H1 (cell line): ENCODE measurements around the gene DAB2IP. TPM values are rescaled to one million over a fixed set of nuclear protein-coding genes. Genes with fewer than 3 reads are reported as not detected.

ENCODE experiments used
- CTCF ChIA-PET: fragments of 300-600 bp; sonication (Branson Sonifier 250); formaldehyde crosslinking; loops from one replicate; lab custom pipeline; 2021; ENCODE audit not compliant: partially characterized antibody; lab: Charles Lee
- POLR2A ChIA-PET: fragments of 300-600 bp; sonication (Branson Sonifier 250); formaldehyde crosslinking; loops from one replicate; lab custom pipeline; 2021; ENCODE audit warnings: inconsistent platforms; ENCODE audit not compliant: partially characterized antibody; lab: Charles Lee
- DNase-seq, 2 experiments: peaks; one replicate each; pipeline versions ENCODE4 v3.0.0 to v3.0.0-alpha.2; 2010 to 2022; ENCODE audit warnings: low spot score in 2 of 2, low read depth in 1 of 2, mixed read lengths in 1 of 2
- FAIRE-seq: peaks from 2 replicates; lab custom pipeline; 2011; peaks lifted over from hg19 to GRCh38; lab: Jason Lieb, UNC
- H2AFZ ChIP-seq: 2 replicates; pipeline ENCODE4 v1.8.1; 2012; ENCODE audit warnings: low read length, inconsistent platforms
- H2AK5ac ChIP-seq: 2 replicates; pipeline ENCODE4 v1.6.1; 2013; ENCODE audit warnings: low read depth, low read length
- H2BK120ac ChIP-seq: replicated peaks from 2 replicates; pipeline ENCODE3; 2013; ENCODE audit warnings: low read depth, low read length, inconsistent platforms
- H2BK12ac ChIP-seq: 2 replicates; pipeline ENCODE4 v1.6.1; 2013; ENCODE audit warnings: low read depth, low read length
- H2BK15ac ChIP-seq: 2 replicates; pipeline ENCODE4 v1.6.1; 2013; ENCODE audit warnings: low read length
- H2BK20ac ChIP-seq: 2 replicates; pipeline ENCODE4 v1.6.1; 2013; ENCODE audit warnings: low read length
- H2BK5ac ChIP-seq: 2 replicates; pipeline ENCODE4 v1.6.1; 2013; ENCODE audit warnings: low read depth, low read length
- H3K14ac ChIP-seq: 2 replicates; pipeline ENCODE4 v1.6.1; 2013; ENCODE audit warnings: inconsistent platforms; ENCODE audit not compliant: insufficient read length
- H3K18ac ChIP-seq: 2 replicates; pipeline ENCODE4 v1.6.1; 2013; ENCODE audit warnings: low read length; ENCODE audit errors: extremely low read depth
- H3K23ac ChIP-seq: 2 replicates; pipeline ENCODE4 v1.6.1; 2013; ENCODE audit warnings: inconsistent platforms; ENCODE audit not compliant: insufficient read length
- H3K23me2 ChIP-seq: 2 replicates; pipeline ENCODE4 v1.6.1; 2013; ENCODE audit warnings: low read depth, low read length
- H3K27ac ChIP-seq: 2 replicates; pipeline ENCODE4 v1.6.1; 2011; ENCODE audit warnings: low read depth, low read length, inconsistent platforms
- H3K27me3 ChIP-seq, 4 experiments: replicated peaks in 1 of 4; 1 replicate in 1 of 4; 2 replicates in 3 of 4; pipeline versions ENCODE4 v1.6.1 to v1.8.1; 2011 to 2013; ENCODE audit warnings: low read length in 3 of 4, mild to moderate bottlenecking in 3 of 4, inconsistent platforms in 2 of 4, mixed read lengths in 2 of 4, moderate library complexity in 1 of 4; ENCODE audit not compliant: control insufficient read depth in 3 of 4, insufficient read depth in 3 of 4; ENCODE audit errors: extremely low read depth in 1 of 4
- H3K36me3 ChIP-seq, 4 experiments: 2 replicates each; pipeline versions ENCODE4 v1.6.1 to v1.8.1; 2011 to 2013; ENCODE audit warnings: mild to moderate bottlenecking in 4 of 4, low read length in 3 of 4, moderate library complexity in 2 of 4, control low read depth in 1 of 4, inconsistent platforms in 1 of 4; ENCODE audit not compliant: insufficient read depth in 4 of 4, control insufficient read depth in 2 of 4
- H3K4ac ChIP-seq: replicated peaks from 2 replicates; pipeline ENCODE3; 2013; ENCODE audit warnings: low read length, low read depth, mixed read lengths, inconsistent platforms; ENCODE audit not compliant: insufficient read length
- H3K4me1 ChIP-seq, 4 experiments: replicated peaks in 1 of 4; 1 replicate in 1 of 4; 2 replicates in 3 of 4; pipeline versions ENCODE4 v1.6.1 to v1.8.1; 2011 to 2013; ENCODE audit warnings: low read length in 3 of 4, inconsistent platforms in 2 of 4, mixed read lengths in 1 of 4; ENCODE audit not compliant: insufficient read depth in 4 of 4, control insufficient read depth in 3 of 4
- H3K4me2 ChIP-seq, 2 experiments: 2 replicates each; pipeline versions ENCODE4 v1.6.1 to v1.8.1; 2011 to 2013; ENCODE audit warnings: low read depth in 2 of 2, low read length in 2 of 2, control low read depth in 1 of 2, inconsistent platforms in 1 of 2, mild to moderate bottlenecking in 1 of 2; ENCODE audit not compliant: insufficient read depth in 1 of 2
- H3K4me3 ChIP-seq, 4 experiments: fragments of 200-600, 300-600 bp in 1 of 4; sonication (generic), shearing (Covaris generic), sonication (Bioruptor Twin) in 1 of 4; 2 replicates each; pipeline versions ENCODE4 v1.5.1 to v1.8.1; 2011 to 2016; ENCODE audit warnings: low read length in 4 of 4, low read depth in 3 of 4, control low read depth in 2 of 4, inconsistent platforms in 2 of 4, mild to moderate bottlenecking in 2 of 4, mixed read lengths in 1 of 4, moderate library complexity in 1 of 4; ENCODE audit not compliant: insufficient read depth in 2 of 4; ENCODE audit errors: extremely low read depth in 1 of 4
- H3K56ac ChIP-seq: replicated peaks from 2 replicates; pipeline ENCODE3; 2013; ENCODE audit warnings: low read depth, mild to moderate bottlenecking, mixed read lengths, low read length, inconsistent platforms; ENCODE audit not compliant: insufficient read length
- H3K79me1 ChIP-seq: 2 replicates; pipeline ENCODE4 v1.6.1; 2013; ENCODE audit warnings: low read depth, low read length, control low read depth
- H3K79me2 ChIP-seq, 2 experiments: 2 replicates each; pipeline versions ENCODE4 v1.6.1 to v1.8.1; 2012 to 2013; ENCODE audit warnings: low read length in 2 of 2, mild to moderate bottlenecking in 2 of 2, inconsistent platforms in 1 of 2; ENCODE audit not compliant: insufficient read depth in 2 of 2, control insufficient read depth in 1 of 2
- H3K9ac ChIP-seq, 4 experiments: replicated peaks in 1 of 4; 1 replicate in 1 of 4; 2 replicates in 3 of 4; pipeline versions ENCODE4 v1.6.1 to v1.8.1; 2011 to 2013; ENCODE audit warnings: low read depth in 3 of 4, low read length in 3 of 4, control low read depth in 2 of 4, mild to moderate bottlenecking in 2 of 4, moderate library complexity in 2 of 4, inconsistent platforms in 1 of 4; ENCODE audit errors: extremely low read depth in 1 of 4
- H3K9me3 ChIP-seq, 2 experiments: 2 replicates each; pipeline versions ENCODE4 v1.6.1 to v1.8.1; 2012 to 2013; ENCODE audit warnings: mild to moderate bottlenecking in 2 of 2, moderate library complexity in 2 of 2, control low read depth in 1 of 2, inconsistent platforms in 1 of 2, low read depth in 1 of 2, low read length in 1 of 2, mixed read lengths in 1 of 2; ENCODE audit not compliant: insufficient read depth in 2 of 2
- H4K20me1 ChIP-seq, 2 experiments: replicated peaks in 1 of 2; 2 replicates each; pipeline versions ENCODE3 to v1.8.1; 2011 to 2013; ENCODE audit warnings: inconsistent platforms in 2 of 2, low read length in 2 of 2, mild to moderate bottlenecking in 1 of 2; ENCODE audit not compliant: insufficient read depth in 2 of 2, control insufficient read depth in 1 of 2
- H4K5ac ChIP-seq: 2 replicates; pipeline ENCODE4 v1.6.1; 2013; ENCODE audit warnings: low read length, low read depth, mixed read lengths, inconsistent platforms; ENCODE audit not compliant: insufficient read length
- H4K8ac ChIP-seq: 2 replicates; pipeline ENCODE4 v1.8.0; 2013; ENCODE audit warnings: mild to moderate bottlenecking, moderate library complexity, low read length, inconsistent platforms; ENCODE audit not compliant: insufficient read depth; ENCODE audit errors: extremely low read depth
- H4K91ac ChIP-seq: replicated peaks from 2 replicates; pipeline ENCODE3; 2013; ENCODE audit warnings: low read length, mixed read lengths, inconsistent platforms; ENCODE audit not compliant: insufficient read length
- CBX5 ChIP-seq: fragments of 300-800, 300-1000 bp; sonication (generic); IDR thresholded peaks from 2 replicates; pipeline ENCODE4 v1.7.1; 2016; ENCODE audit warnings: antibody characterized with exemption, low read length, low read depth
- MAX ChIP-seq: IDR thresholded peaks from 2 replicates; pipeline ENCODE4 v1.6.1; 2012; ENCODE audit warnings: inconsistent platforms
- SUZ12 ChIP-seq: fragments of 200-600 bp; sonication (generic); IDR thresholded peaks from 2 replicates; pipeline ENCODE4 v1.6.1; 2012; ENCODE audit warnings: mild to moderate bottlenecking, inconsistent platforms, low read length, moderate library complexity, mixed read lengths
- TAF7 ChIP-seq: optimal IDR thresholded peaks from 2 replicates; pipeline ENCODE3; 2011; ENCODE audit warnings: low read depth, mild to moderate bottlenecking, inconsistent platforms, low read length, moderate library complexity, borderline replicate concordance
- USF2 ChIP-seq: IDR thresholded peaks from 2 replicates; pipeline ENCODE4 v1.6.1; 2011; ENCODE audit warnings: low read length, improper control_type of control experiment
- WGBS, 2 experiments: shearing (Covaris generic) in 1 of 2; methylation state at CpG; one replicate each; pipeline versions ENCODE4 v1.1.6 to v1.1.7; 2013 to 2015; ENCODE audit warnings: low lambda C conversion rate in 2 of 2, mixed read lengths in 2 of 2, inconsistent platforms in 1 of 2, low coverage in 1 of 2, missing lambda C conversion rate in 1 of 2; ENCODE audit not compliant: insufficient replicate concordance in 2 of 2, insufficient coverage in 1 of 2, insufficient read length in 1 of 2; ENCODE audit errors: extremely low coverage in 1 of 2, missing lambda C conversion rate in 1 of 2; 5-methylcytosine and 5-hydroxymethylcytosine counted together
- polyA plus RNA-seq, 7 experiments: library from polyadenylated mRNA; depleted of rRNA in 3 of 7; stranded (reverse) in 5 of 7; unstranded in 2 of 7; fragments of >200 nt in 5 of 7; fragments of 200-250 nt in 2 of 7; gene quantifications; 1 replicate in 5 of 7; 2 replicates in 1 of 7; 4 replicates in 1 of 7; pipeline versions ENCODE4 v1.2.1 to v1.2.3, GENCODE V29; 2011 to 2013; ENCODE audit warnings: missing spikeins in 2 of 7, mixed read lengths in 2 of 7
- total RNA-seq: library from RNA; stranded (reverse); fragmentation: NEBNext Ultra II Directional; extraction: Animal tissue kit (Norgen Biotek cat#: 25700); gene quantifications from 2 replicates; pipeline ENCODE4 v1.2.1, GENCODE V29; 2021
- TF ChIP-seq, protein P1 (sequence below): IDR thresholded peaks from 2 replicates; pipeline ENCODE4 v1.6.1; 2012; ENCODE audit warnings: low read length, inconsistent platforms
- TF ChIP-seq, protein P2 (sequence below): IDR thresholded peaks from 2 replicates; pipeline ENCODE4 v1.6.1; 2012; ENCODE audit warnings: inconsistent platforms

Gene DAB2IP
- total and polyA plus RNA-seq, 2 of the 8 experiments (the other 6 are each of a cell fraction or from before 2014, with no cell fraction given) = 19.7 to 39.5 TPM

DNA sequence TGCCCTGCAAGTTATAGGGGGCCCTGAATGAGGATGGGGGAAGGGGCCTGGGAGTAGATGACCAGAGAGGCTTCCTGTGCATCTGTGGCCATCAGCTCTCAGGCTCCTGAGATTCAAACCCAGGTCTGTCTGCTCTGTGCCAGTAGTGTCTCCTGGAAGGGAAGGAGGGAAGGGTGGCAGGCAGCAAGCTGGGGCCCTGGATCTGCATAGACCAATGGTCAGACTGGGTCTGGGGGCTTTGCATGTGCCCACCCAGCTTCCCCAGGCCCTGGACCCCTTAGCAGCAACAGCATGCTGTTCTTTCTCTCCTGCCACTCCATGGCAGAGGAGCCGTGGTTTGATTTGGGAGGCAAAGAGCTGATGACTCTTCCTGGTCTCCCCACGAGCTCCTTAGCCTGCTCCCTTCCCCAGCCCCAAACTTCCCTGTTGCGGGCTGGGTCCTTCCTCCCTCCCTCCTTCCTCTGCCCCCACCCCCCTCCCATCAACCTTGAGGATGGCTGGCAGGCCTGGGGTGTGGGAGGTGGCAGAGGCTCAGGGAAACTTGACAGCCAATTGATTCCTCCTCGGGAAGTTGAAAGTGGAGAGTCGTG, 31.6 kb downstream of the DAB2IP start:
- Histone ChIP-seq H2AK5ac (no peak overlapping the region), H4K91ac (no peak overlapping the region), H3K36me3 (peaks cover 0 to 4% (median 2%) of the 10 kb centered on the region in 4 experiments; a peak in 4 of 8 replicates), H3K56ac (no peak overlapping the region), H3K79me2 (no peaks in the 10 kb centered on the region), H3K27me3 (no peaks in the 10 kb centered on the region), H2AFZ (no peak overlapping the region), H2BK120ac (no peak overlapping the region), H3K79me1 (no peaks in the 10 kb centered on the region; the same call in none of the 2 replicates), H4K8ac (no peak overlapping the region), H2BK20ac (no peak overlapping the region), H3K14ac (no peak overlapping the region), H3K9ac (no peak overlapping the region), H3K4me1 (no peaks in the 10 kb centered on the region; a peak in 2 of 7 replicates), H3K4me2 (no peak overlapping the region), H3K23me2 (no peaks in the 10 kb centered on the region), H3K23ac (no peak overlapping the region), H2BK12ac (no peak overlapping the region), H3K4me3 (no peak overlapping the region), H4K20me1 (peaks cover 2 to 20% of the 10 kb centered on the region in 2 experiments), H3K9me3 (no peaks in the 10 kb centered on the region), H3K4ac (no peak overlapping the region), H2BK15ac (no peak overlapping the region), H3K27ac (no peak overlapping the region), H3K18ac (no peak overlapping the region), H4K5ac (no peak overlapping the region), H2BK5ac (no peak overlapping the region)
- TF ChIP-seq, protein P1, sequence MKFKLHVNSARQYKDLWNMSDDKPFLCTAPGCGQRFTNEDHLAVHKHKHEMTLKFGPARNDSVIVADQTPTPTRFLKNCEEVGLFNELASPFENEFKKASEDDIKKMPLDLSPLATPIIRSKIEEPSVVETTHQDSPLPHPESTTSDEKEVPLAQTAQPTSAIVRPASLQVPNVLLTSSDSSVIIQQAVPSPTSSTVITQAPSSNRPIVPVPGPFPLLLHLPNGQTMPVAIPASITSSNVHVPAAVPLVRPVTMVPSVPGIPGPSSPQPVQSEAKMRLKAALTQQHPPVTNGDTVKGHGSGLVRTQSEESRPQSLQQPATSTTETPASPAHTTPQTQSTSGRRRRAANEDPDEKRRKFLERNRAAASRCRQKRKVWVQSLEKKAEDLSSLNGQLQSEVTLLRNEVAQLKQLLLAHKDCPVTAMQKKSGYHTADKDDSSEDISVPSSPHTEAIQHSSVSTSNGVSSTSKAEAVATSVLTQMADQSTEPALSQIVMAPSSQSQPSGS = no peak
- TF ChIP-seq SUZ12 (no peak), USF2 (no peak), CBX5 (no peak), MAX (no peak), TAF7 (no peak)
- TF ChIP-seq, protein P2, sequence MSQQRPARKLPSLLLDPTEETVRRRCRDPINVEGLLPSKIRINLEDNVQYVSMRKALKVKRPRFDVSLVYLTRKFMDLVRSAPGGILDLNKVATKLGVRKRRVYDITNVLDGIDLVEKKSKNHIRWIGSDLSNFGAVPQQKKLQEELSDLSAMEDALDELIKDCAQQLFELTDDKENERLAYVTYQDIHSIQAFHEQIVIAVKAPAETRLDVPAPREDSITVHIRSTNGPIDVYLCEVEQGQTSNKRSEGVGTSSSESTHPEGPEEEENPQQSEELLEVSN = no peak
- ChIA-PET CTCF (interaction anchor here (0.8 to 34.8 kb wide), 32 partner anchors 4 to 323 kb away, joined by 3 to 670 read pairs (median 6); no protein-coding TSS in a partner anchor), POLR2A (interaction anchor here (1.2 to 1.4 kb wide), 2 partner anchors 31 to 122 kb away, joined by 3 read pairs; partner anchors contain the start of gene DAB2IP)
- no peak for DNase-seq
- no peak for FAIRE-seq
- 83% methylated on average over 3 of the region's 5 CpGs; no CpG with 5 or more reads in 1 of the 2 experiments for WGBS, 2 experiments
